Transverse colon (tissue), 4 donors: Measurements from ENCODE around the gene LIMK1. TPM values are rescaled to one million over a fixed set of nuclear protein-coding genes. Genes with fewer than 3 reads are reported as not detected.

ENCODE experiments used
- DNase-seq: peaks from one replicate; pipeline ENCODE4 v3.0.0-alpha.2; 2019
- H3K27ac ChIP-seq, 4 donors: fragments of 200-600 bp; sonication (generic); 2 replicates each; pipeline ENCODE4 v1.5.1; 2016 to 2018; ENCODE audit warnings: inconsistent platforms in 4 of 4
- H3K27me3 ChIP-seq: fragments of 200-600 bp; sonication (generic); 2 replicates; pipeline ENCODE4 v1.5.1; 2017; ENCODE audit warnings: inconsistent platforms
- H3K36me3 ChIP-seq, 4 donors: fragments of 200-600 bp; sonication (generic); 2 replicates each; pipeline ENCODE4 v1.5.1; 2017 to 2019; ENCODE audit warnings: inconsistent platforms in 4 of 4
- H3K4me1 ChIP-seq, 4 donors: fragments of 200-600 bp; sonication (generic); 2 replicates each; pipeline ENCODE4 v1.5.1; 2017 to 2020; ENCODE audit warnings: inconsistent platforms in 4 of 4
- H3K4me3 ChIP-seq, 4 donors: fragments of 200-600 bp; sonication (generic); 1 replicate in 1 of 4; 2 replicates in 3 of 4; pipeline versions ENCODE4 v1.5.1 to v1.6.1; 2017 to 2019; ENCODE audit warnings: inconsistent platforms in 4 of 4
- H3K9me3 ChIP-seq, 2 donors: fragments of 200-600 bp; sonication (generic); 2 replicates each; pipeline ENCODE4 v1.5.1; 2017 to 2019; ENCODE audit warnings: inconsistent platforms in 2 of 2
- CTCF ChIP-seq, 5 experiments: fragments of 200-600 bp in 3 of 5; fragments of 450-650 bp in 2 of 5; sonication (generic) in 3 of 5; IDR thresholded peaks; 1 replicate in 2 of 5; 2 replicates in 3 of 5; pipeline ENCODE4 v1.5.1; 2016 to 2017; ENCODE audit warnings: antibody characterized with exemption in 5 of 5, inconsistent platforms in 3 of 5, mild to moderate bottlenecking in 2 of 5, moderate library complexity in 1 of 5
- EP300 ChIP-seq: sonication (generic); formaldehyde crosslinking; IDR thresholded peaks from one replicate; pipeline ENCODE4 v1.6.1; 2017; ENCODE audit warnings: antibody characterized with exemption, low read depth
- POLR2A ChIP-seq: fragments of 450-650 bp; IDR thresholded peaks from one replicate; pipeline ENCODE4 v1.6.1; 2016; ENCODE audit warnings: antibody characterized with exemption, mild to moderate bottlenecking, moderate library complexity
- POLR2AphosphoS5 ChIP-seq, 3 donors: sonication (generic); formaldehyde crosslinking; IDR thresholded peaks; one replicate each; pipeline ENCODE4 v1.6.1; 2016; ENCODE audit warnings: antibody characterized with exemption in 3 of 3
- WGBS, 2 donors: methylation state at CpG; one replicate each; pipeline ENCODE4 v1.1.5; 2018; ENCODE audit warnings: low coverage in 1 of 2; 5-methylcytosine and 5-hydroxymethylcytosine counted together
- in situ Hi-C, 4 donors: fragments of 200-750 bp; cut with MboI; loops; one replicate each; pipeline versions ENCODE4 v1.15.0 to v1.15.1; 2017; ENCODE audit warnings: low sequenced_read_pairs in 3 of 4, low pct_ligation_motif_present in 1 of 4, low pct_unique_long_range_greater_than_20kb in 1 of 4
- intact Hi-C: fragments of 100-400 bp; cut with DNase I; formaldehyde crosslinking; loops from one replicate; pipeline ENCODE4 v1.15.1; 2023; ENCODE audit warnings: low total_unique reads
- total RNA-seq, 4 donors: library from RNA; depleted of rRNA; stranded (reverse); fragments of >200 nt; gene quantifications; one replicate each; pipeline ENCODE4 v1.1.0, GENCODE V29; 2016

LIMK1 gene
- total RNA-seq, 4 donors from 2014 or later: 13.4 to 44.2 (median 27.1) TPM

- in situ Hi-C loops (loop anchor here (5.0 to 25.0 kb wide), 6 partner anchors 106 to 344 kb away; no protein-coding TSS in a partner anchor), intact Hi-C loops (loop anchor here (5.0 to 10.0 kb wide), 2 partner anchors 106 to 334 kb away; partner anchors contain the start of gene EIF4H)
- H3K4me1 ChIP-seq: no peaks in the 10 kb centered on the region
- DNase-seq: no peak
- 88 to 100% methylated on average over 2 to 19 of the region's 20 CpGs for WGBS, 2 donors
- H3K36me3 ChIP-seq: no peaks in the 10 kb centered on the region
- H3K4me3 ChIP-seq: no peak overlapping the region
- peak overlapping the region in 1 of 4 donors; percentile 21 for H3K27ac ChIP-seq
- TF ChIP-seq EP300: no peak
- H3K9me3 ChIP-seq: no peaks in the 10 kb centered on the region
- H3K27me3 ChIP-seq: no peaks in the 10 kb centered on the region
These were observed 15.1 kb upstream of the LIMK1 start for GRCh38 chr7:74068378-74069085.

GRCh38 chr7:74069086-74069541, 14.5 kb upstream of the LIMK1 start:
- WGBS, 2 donors: 83 to 90% methylated on average over 3 to 16 of the region's 16 CpGs
- in situ Hi-C loops (loop anchor here (5.0 to 25.0 kb wide), 6 partner anchors 107 to 343 kb away; no protein-coding TSS in a partner anchor), intact Hi-C loops (loop anchor here (5.0 to 10.0 kb wide), 2 partner anchors 106 to 333 kb away; partner anchors contain the start of gene EIF4H)
- Histone ChIP-seq H3K27me3 (no peaks in the 10 kb centered on the region), H3K4me1 (no peaks in the 10 kb centered on the region), H3K9me3 (no peaks in the 10 kb centered on the region), H3K27ac (no peak overlapping the region), H3K4me3 (no peak overlapping the region), H3K36me3 (no peaks in the 10 kb centered on the region)
- no peak for DNase-seq
- TF ChIP-seq POLR2A: no peak
- TF ChIP-seq EP300: no peak
- TF ChIP-seq CTCF (IDR thresholded peaks at IDR 0.05): no peak
- TF ChIP-seq POLR2AphosphoS5 (IDR thresholded peaks at IDR 0.05): no peak

- H3K36me3 ChIP-seq: no peaks in the 10 kb centered on the region
- no peak overlapping the region for H3K4me3 ChIP-seq
- no peak for DNase-seq
- H3K27ac ChIP-seq: no peak overlapping the region
- WGBS, 2 donors: 73 to 89% methylated on average over 4 to 11 of the region's 11 CpGs
- in situ Hi-C loops: loop anchor here (5.0 to 25.0 kb wide), 8 partner anchors 108 to 342 kb away; no protein-coding TSS in a partner anchor
- no peaks in the 10 kb centered on the region for H3K4me1 ChIP-seq
- intact Hi-C loops: loop anchor here (5.0 to 10.0 kb wide), 2 partner anchors 105 to 332 kb away; partner anchors contain the start of gene EIF4H
- H3K9me3 ChIP-seq: no peaks in the 10 kb centered on the region
- no peaks in the 10 kb centered on the region for H3K27me3 ChIP-seq
- TF ChIP-seq POLR2A: no peak
- TF ChIP-seq EP300: no peak
- no peak for TF ChIP-seq CTCF (IDR thresholded peaks at IDR 0.05)
These were observed 13.6 kb upstream of the LIMK1 start for GRCh38 chr7:74069790-74070618.

- DNase-seq: no peak
- Histone ChIP-seq H3K27ac (no peak overlapping the region), H3K9me3 (no peaks in the 10 kb centered on the region), H3K4me1 (no peaks in the 10 kb centered on the region), H3K36me3 (no peaks in the 10 kb centered on the region), H3K27me3 (no peaks in the 10 kb centered on the region), H3K4me3 (no peak overlapping the region)
- in situ Hi-C loops (loop anchor here (5.0 to 25.0 kb wide), 6 partner anchors 108 to 342 kb away; no protein-coding TSS in a partner anchor), intact Hi-C loops (no loop called here)
- TF ChIP-seq POLR2AphosphoS5 (IDR thresholded peaks at IDR 0.05): no peak
- TF ChIP-seq EP300: no peak
- TF ChIP-seq CTCF (IDR thresholded peaks at IDR 0.05): no peak
- TF ChIP-seq POLR2A: no peak
- WGBS, 2 donors: 72 to 80% methylated on average over 2 to 6 of the region's 6 CpGs
These were observed 13.0 kb upstream of the LIMK1 start for GRCh38 chr7:74070619-74070921.
